Peyer's patch (tissue), 4 donors: ENCODE data around the gene MIA. TPM values are rescaled to one million over a fixed set of nuclear protein-coding genes. Genes with fewer than 3 reads are reported as not detected.

Source experiments
- DNase-seq, 3 donors: peaks; one replicate each; pipeline ENCODE4 v3.0.0-alpha.2; 2017 to 2019
- H3K27ac ChIP-seq, 4 donors: fragments of 200-600 bp; sonication (generic); one replicate each; pipeline ENCODE4 v1.5.1; 2016 to 2019
- H3K27me3 ChIP-seq, 2 donors: fragments of 200-600 bp; sonication (generic); one replicate each; pipeline ENCODE4 v1.5.1; 2019
- H3K36me3 ChIP-seq, 3 donors: fragments of 200-600 bp; sonication (generic); one replicate each; pipeline ENCODE4 v1.5.1; 2016 to 2019
- H3K4me1 ChIP-seq, 4 donors: fragments of 200-600 bp; sonication (generic); one replicate each; pipeline ENCODE4 v1.5.1; 2016 to 2019
- H3K4me3 ChIP-seq, 4 donors: fragments of 200-600 bp; sonication (generic); 1 replicate in 3 of 4; 2 replicates in 1 of 4; pipeline ENCODE4 v1.5.1; 2016 to 2019; ENCODE audit warnings: mild to moderate bottlenecking in 1 of 4
- H3K9me3 ChIP-seq, 4 donors: fragments of 200-600 bp; sonication (generic); one replicate each; pipeline ENCODE4 v1.5.1; 2016 to 2019; ENCODE audit warnings: mild to moderate bottlenecking in 1 of 4
- POLR2A ChIP-seq, 2 donors: fragments of 450-650 bp; IDR thresholded peaks; one replicate each; pipeline ENCODE4 v1.5.1; 2017; ENCODE audit warnings: antibody characterized with exemption in 2 of 2, mild to moderate bottlenecking in 2 of 2, moderate library complexity in 2 of 2
- total RNA-seq, 4 donors: library from RNA; depleted of rRNA; stranded (reverse); fragments of >200 nt; gene quantifications; one replicate each; pipeline ENCODE4 v1.1.0, GENCODE V29; 2016
- TF ChIP-seq, protein P1 (sequence below), 6 experiments: fragments of 450-650 bp in 4 of 6; fragments of 200-600 bp in 2 of 6; sonication (generic) in 1 of 6; IDR thresholded peaks; one replicate each; pipeline ENCODE4 v1.5.1; 2017 to 2019; ENCODE audit warnings: antibody characterized with exemption in 6 of 6, mild to moderate bottlenecking in 3 of 6, moderate library complexity in 1 of 6

MIA gene
- total RNA-seq, 4 donors from 2014 or later: 4.0 TPM; not detected in 3

DNA sequence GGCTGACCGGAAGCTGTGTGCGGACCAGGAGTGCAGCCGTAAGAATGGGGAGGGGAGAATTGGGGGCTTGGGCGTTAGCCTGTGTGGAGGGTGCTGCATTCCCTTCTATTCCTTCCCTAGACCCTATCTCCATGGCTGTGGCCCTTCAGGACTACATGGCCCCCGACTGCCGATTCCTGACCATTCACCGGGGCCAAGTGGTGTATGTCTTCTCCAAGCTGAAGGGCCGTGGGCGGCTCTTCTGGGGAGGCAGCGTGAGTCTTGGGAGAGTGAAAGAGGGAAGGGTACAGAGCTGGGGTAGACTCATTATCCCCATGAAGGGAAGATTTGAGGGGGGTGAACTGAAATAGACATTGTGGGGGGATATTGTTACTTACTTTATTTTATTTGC is 306 bp downstream of the MIA start:
- H3K36me3 ChIP-seq: no peaks in the 10 kb centered on the region
- H3K27ac ChIP-seq: no peak overlapping the region
- H3K4me3 ChIP-seq: no peak overlapping the region
- H3K4me1 ChIP-seq: peaks cover 0 to 15% (median 2%) of the 10 kb centered on the region in 4 donors
- no peak for DNase-seq
- no peaks in the 10 kb centered on the region for H3K9me3 ChIP-seq
- TF ChIP-seq, protein P1, sequence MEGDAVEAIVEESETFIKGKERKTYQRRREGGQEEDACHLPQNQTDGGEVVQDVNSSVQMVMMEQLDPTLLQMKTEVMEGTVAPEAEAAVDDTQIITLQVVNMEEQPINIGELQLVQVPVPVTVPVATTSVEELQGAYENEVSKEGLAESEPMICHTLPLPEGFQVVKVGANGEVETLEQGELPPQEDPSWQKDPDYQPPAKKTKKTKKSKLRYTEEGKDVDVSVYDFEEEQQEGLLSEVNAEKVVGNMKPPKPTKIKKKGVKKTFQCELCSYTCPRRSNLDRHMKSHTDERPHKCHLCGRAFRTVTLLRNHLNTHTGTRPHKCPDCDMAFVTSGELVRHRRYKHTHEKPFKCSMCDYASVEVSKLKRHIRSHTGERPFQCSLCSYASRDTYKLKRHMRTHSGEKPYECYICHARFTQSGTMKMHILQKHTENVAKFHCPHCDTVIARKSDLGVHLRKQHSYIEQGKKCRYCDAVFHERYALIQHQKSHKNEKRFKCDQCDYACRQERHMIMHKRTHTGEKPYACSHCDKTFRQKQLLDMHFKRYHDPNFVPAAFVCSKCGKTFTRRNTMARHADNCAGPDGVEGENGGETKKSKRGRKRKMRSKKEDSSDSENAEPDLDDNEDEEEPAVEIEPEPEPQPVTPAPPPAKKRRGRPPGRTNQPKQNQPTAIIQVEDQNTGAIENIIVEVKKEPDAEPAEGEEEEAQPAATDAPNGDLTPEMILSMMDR (IDR thresholded peaks at IDR 0.05): no peak
- TF ChIP-seq POLR2A (IDR thresholded peaks at IDR 0.05): no peak
- H3K27me3 ChIP-seq: no peaks in the 10 kb centered on the region

DNA sequence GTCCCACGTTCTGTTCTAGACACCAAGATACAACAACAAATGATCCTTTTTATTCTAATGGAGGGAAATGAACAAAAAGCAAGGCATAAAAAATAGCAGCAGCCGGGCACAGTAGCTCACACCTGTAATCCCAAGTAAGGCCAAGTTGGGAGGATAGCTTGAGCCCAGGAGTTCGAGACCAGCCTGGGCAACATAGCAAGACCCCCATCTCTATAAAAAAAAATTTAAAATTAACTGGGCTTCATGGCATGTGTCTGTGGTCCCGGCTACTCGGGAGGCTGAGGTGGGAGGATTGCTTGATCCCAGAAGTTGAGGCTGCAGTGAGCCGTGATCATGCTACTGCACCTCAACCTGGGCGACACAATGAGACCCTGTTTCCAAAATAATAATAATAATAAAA is 1.0 kb downstream of the MIA start:
- peak overlapping the region in 1 of 4 donors; percentile 98 for H3K27ac ChIP-seq
- H3K4me1 ChIP-seq: peaks cover 0 to 15% (median 2%) of the 10 kb centered on the region in 4 donors
- H3K36me3 ChIP-seq: no peaks in the 10 kb centered on the region
- no peak for TF ChIP-seq POLR2A (IDR thresholded peaks at IDR 0.05)
- TF ChIP-seq, protein P1 (IDR thresholded peaks at IDR 0.05): no peak
- no peak for DNase-seq
- no peaks in the 10 kb centered on the region for H3K27me3 ChIP-seq
- no peaks in the 10 kb centered on the region for H3K9me3 ChIP-seq
- H3K4me3 ChIP-seq: no peak overlapping the region

DNA sequence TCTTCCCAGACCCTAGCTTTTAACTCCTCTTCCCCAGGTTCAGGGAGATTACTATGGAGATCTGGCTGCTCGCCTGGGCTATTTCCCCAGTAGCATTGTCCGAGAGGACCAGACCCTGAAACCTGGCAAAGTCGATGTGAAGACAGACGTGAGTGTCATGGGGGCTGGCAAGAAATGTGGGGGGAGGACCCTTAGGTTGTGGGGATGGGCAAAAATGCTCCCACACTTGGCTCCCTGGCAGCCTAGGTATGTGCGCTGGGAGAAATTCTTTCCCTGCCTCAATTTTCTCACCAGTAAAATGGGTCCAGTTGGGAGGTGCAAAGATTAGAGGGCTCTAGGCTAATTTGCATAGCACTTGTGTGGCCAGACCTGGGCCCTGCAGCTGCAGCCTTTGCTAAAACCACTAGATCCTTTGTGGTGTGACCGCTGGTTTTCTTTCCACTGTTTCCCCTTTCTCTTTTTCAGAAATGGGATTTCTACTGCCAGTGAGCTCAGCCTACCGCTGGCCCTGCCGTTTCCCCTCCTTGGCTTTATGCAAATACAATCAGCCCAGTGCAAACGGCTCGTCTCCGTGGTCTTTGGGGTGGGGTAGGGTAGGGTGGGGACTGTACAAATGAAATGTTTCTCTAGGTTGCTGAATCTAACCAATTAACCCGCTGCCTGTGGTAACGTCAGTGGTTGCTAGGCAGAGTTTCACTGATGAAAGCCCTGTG is 1.8 kb downstream of the MIA start:
- TF ChIP-seq POLR2A (IDR thresholded peaks at IDR 0.05): no peak
- TF ChIP-seq, protein P1 (IDR thresholded peaks at IDR 0.05): peak in 1 of 6 experiments; percentile 10
- Histone ChIP-seq H3K4me1 (peaks cover 0 to 15% (median 2%) of the 10 kb centered on the region in 4 donors), H3K4me3 (peak overlapping the region; percentile 66 to 92 (median 76)), H3K27me3 (no peaks in the 10 kb centered on the region), H3K36me3 (peaks cover 0 to 2% (median 0%) of the 10 kb centered on the region in 3 donors), H3K27ac (peak overlapping the region; percentile 93 to 99 (median 98)), H3K9me3 (no peaks in the 10 kb centered on the region)
- peak; percentile 82 to 98 (median 98) for DNase-seq

DNA sequence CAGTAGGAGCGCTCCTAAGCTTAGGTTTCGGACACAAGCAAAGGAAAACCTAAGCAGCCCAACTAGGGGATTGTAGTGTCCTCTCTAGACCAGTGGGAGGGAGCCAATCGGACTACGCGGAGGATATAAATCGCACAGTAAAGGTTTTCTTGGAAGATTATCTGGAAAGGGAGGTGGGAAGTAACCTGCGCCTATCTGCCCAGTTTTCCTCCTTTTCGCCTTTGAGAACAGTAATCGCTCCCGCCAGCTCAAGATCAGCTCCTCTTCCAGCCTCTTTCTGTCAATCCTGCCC is 2.3 kb downstream of the MIA start:
- Histone ChIP-seq H3K4me1 (peaks cover 0 to 15% (median 2%) of the 10 kb centered on the region in 4 donors), H3K27me3 (no peaks in the 10 kb centered on the region), H3K27ac (peak overlapping the region; percentile 93 to 99 (median 98)), H3K36me3 (peaks cover 0 to 5% (median 0%) of the 10 kb centered on the region in 3 donors), H3K9me3 (no peaks in the 10 kb centered on the region), H3K4me3 (peak overlapping the region; percentile 66 to 92 (median 76))
- no peak for TF ChIP-seq POLR2A (IDR thresholded peaks at IDR 0.05)
- TF ChIP-seq, protein P1 (IDR thresholded peaks at IDR 0.05): no peak
- no peak for DNase-seq

DNA sequence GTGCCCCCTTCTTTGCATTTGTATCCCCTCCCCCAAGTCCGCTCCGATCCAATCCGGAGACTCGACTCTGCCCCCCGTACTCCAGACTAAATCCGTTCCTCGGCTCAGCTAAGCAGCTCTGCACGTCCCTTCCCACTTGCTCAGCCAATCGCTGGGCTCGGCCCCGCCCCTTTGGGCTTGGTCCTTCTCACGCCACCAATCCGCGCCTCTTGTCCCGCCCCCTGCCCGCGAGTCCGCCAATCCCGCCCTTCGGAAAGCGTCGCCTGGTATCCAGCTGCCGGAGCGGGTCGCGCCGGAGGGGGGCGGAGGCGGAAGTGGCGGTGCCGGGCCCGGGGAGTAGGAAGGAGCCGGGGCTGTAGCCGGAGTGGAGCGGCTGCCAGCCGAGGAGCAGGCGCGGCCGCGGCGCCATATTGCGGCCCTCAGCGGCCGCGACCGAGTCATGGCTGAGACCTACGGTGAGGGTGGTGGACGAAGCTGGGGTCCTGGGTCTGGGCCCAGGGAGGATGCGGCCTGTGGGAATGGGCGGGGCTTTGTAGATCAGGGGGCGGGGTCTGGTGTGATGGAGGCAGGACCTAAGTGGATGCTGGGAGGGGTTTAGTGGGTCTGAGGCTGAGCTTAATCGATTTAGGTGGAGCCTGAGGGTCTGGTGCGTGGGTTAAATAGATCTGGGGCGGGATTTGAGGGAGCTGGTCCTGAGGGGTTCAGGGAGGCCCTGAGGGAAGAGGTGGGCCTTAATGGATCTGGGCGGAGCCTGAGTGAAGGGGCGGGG is 2.8 kb downstream of the MIA start, which contains the start of gene RAB4B:
Gene RAB4B, plus strand, starts transcription at position 311 of the 769 bp plus-strand sequence. Its CDS starts 129 bp downstream, at position 440.
- no peaks in the 10 kb centered on the region for H3K27me3 ChIP-seq

More for the DNA sequence above, 2.8 kb downstream of the MIA start, which contains the start of gene RAB4B:
- peak within 1 kb of the TSS; percentile 93 to 99 (median 98) for H3K27ac ChIP-seq
- peaks cover 0 to 15% (median 2%) of the 10 kb centered on the region in 4 donors for H3K4me1 ChIP-seq
- no peaks in the 10 kb centered on the region for H3K9me3 ChIP-seq
- TF ChIP-seq, protein P1 (IDR thresholded peaks at IDR 0.05): peak in 2 of 6 experiments; percentile 28 to 41
- TF ChIP-seq POLR2A (IDR thresholded peaks at IDR 0.05): peak; percentile 82 to 91
- peak within 1 kb of the TSS; percentile 66 to 92 (median 76) for H3K4me3 ChIP-seq
- DNase-seq: peak; percentile 100
- H3K36me3 ChIP-seq: peaks cover 0 to 5% (median 0%) of the 10 kb centered on the region in 3 donors
